Endothelial cell of umbilical vein (primary cell): ENCODE results near the gene PIF1. TPM values are rescaled to one million over a fixed set of nuclear protein-coding genes. Genes with fewer than 3 reads are reported as not detected.
"Not testable (repeated sequence)": the region's sequence is repeated elsewhere in the genome, so short reads cannot be mapped to it uniquely, and the experiment has no call there.

ENCODE experiments used
- BruUV-seq: library from RNA; stranded (reverse); fragments of 400-500 nt; replicated peaks from 2 replicates; lab custom pipeline; 2021; lab: Mats Ljungman, UMichigan
- CTCF ChIA-PET: fragments of 300-600, 350-600 bp; sonication (Branson Sonifier 250); formaldehyde crosslinking; loops from one replicate; lab custom pipeline; 2021; ENCODE audit warnings: antibody characterized with exemption, inconsistent platforms; lab: Charles Lee
- POLR2A ChIA-PET: fragments of 300-600, 350-600 bp; sonication (Branson Sonifier 250); formaldehyde crosslinking; loops from one replicate; lab custom pipeline; 2021; ENCODE audit warnings: antibody characterized with exemption, inconsistent platforms; lab: Charles Lee
- DNase-seq: peaks from one replicate; pipeline ENCODE4 v3.0.0-alpha.2; 2011; ENCODE audit warnings: low read depth, low spot score
- FAIRE-seq: peaks from 2 replicates; lab custom pipeline; 2011; peaks lifted over from hg19 to GRCh38; lab: Jason Lieb, UNC
- H2AFZ ChIP-seq: 2 replicates; pipeline ENCODE4 v1.6.0; 2012; ENCODE audit warnings: low read depth, low read length, control low read depth, inconsistent platforms
- H3K27ac ChIP-seq: 2 replicates; pipeline ENCODE4 v1.5.1; 2011; ENCODE audit warnings: low read depth, mild to moderate bottlenecking, control low read depth, low read length, moderate library complexity; ENCODE audit not compliant: insufficient read depth
- H3K27me3 ChIP-seq, 2 experiments: 2 replicates each; pipeline versions ENCODE4 v1.6.0 to v1.6.1; 2011; ENCODE audit warnings: low read length in 2 of 2, mixed read lengths in 1 of 2; ENCODE audit not compliant: control insufficient read depth in 2 of 2, insufficient read depth in 2 of 2
- H3K36me3 ChIP-seq, 2 experiments: 2 replicates in 1 of 2; 3 replicates in 1 of 2; pipeline ENCODE4 v1.5.1; 2011; ENCODE audit warnings: low read length in 2 of 2, mild to moderate bottlenecking in 1 of 2, moderate library complexity in 1 of 2; ENCODE audit not compliant: control insufficient read depth in 2 of 2, insufficient read depth in 2 of 2; ENCODE audit errors: extremely low read depth in 1 of 2
- H3K4me1 ChIP-seq: 3 replicates; pipeline ENCODE4 v1.5.1; 2011; ENCODE audit warnings: mild to moderate bottlenecking, low read length; ENCODE audit not compliant: control insufficient read depth, insufficient read depth; ENCODE audit errors: extremely low read depth
- H3K4me2 ChIP-seq: 2 replicates; pipeline ENCODE4 v1.6.1; 2011; ENCODE audit warnings: low read length, control low read depth, mixed read lengths; ENCODE audit not compliant: insufficient read depth
- H3K4me3 ChIP-seq, 3 experiments: fragments of 200-600 bp in 1 of 3; sonication (generic), shearing (Covaris generic) in 1 of 3; replicated peaks in 1 of 3; 2 replicates each; pipeline ENCODE4 v1.5.1; 2011 to 2016; ENCODE audit warnings: control low read depth in 3 of 3, low read length in 3 of 3, mild to moderate bottlenecking in 2 of 3, inconsistent platforms in 1 of 3, low read depth in 1 of 3, moderate library complexity in 1 of 3; ENCODE audit not compliant: insufficient read depth in 1 of 3
- H3K79me2 ChIP-seq: 2 replicates; pipeline ENCODE4 v1.6.0; 2012; ENCODE audit warnings: low read length, inconsistent platforms; ENCODE audit not compliant: control insufficient read depth, insufficient read depth
- H3K9ac ChIP-seq: replicated peaks from 2 replicates; pipeline ENCODE3; 2011; ENCODE audit warnings: low read length, control low read depth; ENCODE audit not compliant: insufficient read depth; ENCODE audit errors: extremely low read depth
- H3K9me1 ChIP-seq: replicated peaks from 3 replicates; pipeline ENCODE4 v1.6.0; 2011; ENCODE audit warnings: mild to moderate bottlenecking, low read length; ENCODE audit not compliant: control insufficient read depth, insufficient read depth; ENCODE audit errors: extremely low read depth
- H3K9me3 ChIP-seq: replicated peaks from 2 replicates; pipeline ENCODE4 v1.5.1; 2012; ENCODE audit warnings: low read length, inconsistent platforms; ENCODE audit not compliant: control insufficient read depth, insufficient read depth
- H4K20me1 ChIP-seq: replicated peaks from 2 replicates; pipeline ENCODE3; 2011; ENCODE audit warnings: mild to moderate bottlenecking, low read length; ENCODE audit not compliant: control insufficient read depth, insufficient read depth; ENCODE audit errors: extremely low read depth
- dilution Hi-C: fragments of 300-500 bp; cut with MboI; formaldehyde crosslinking; loops from one replicate; pipeline ENCODE4 v1.15.0; 2019; ENCODE audit warnings: low sequenced_read_pairs; ENCODE audit not compliant: extremely low pct_ligation_motif_present
- intact Hi-C: fragments of 100-400 bp; cut with micrococcal nuclease; formaldehyde crosslinking; loops from one replicate; pipeline ENCODE4 v1.10.0; 2022
- polyA plus RNA-seq, 4 experiments: library from polyadenylated mRNA; depleted of rRNA in 3 of 4; stranded (reverse) in 3 of 4; unstranded in 1 of 4; fragments of >200 nt; gene quantifications; 2 replicates each; pipeline versions ENCODE4 v1.2.1 to v1.2.3, GENCODE V29; 2011 to 2012; ENCODE audit warnings: missing spikeins in 1 of 4
- total RNA-seq: library from RNA; stranded (reverse); gene quantifications from 2 replicates; pipeline ENCODE4 v1.2.3, GENCODE V29; 2021

The PIF1 gene
- total and polyA plus RNA-seq, 2 donors (not counting 3 experiments of a cell fraction or from before 2014, with no cell fraction given) = 18.6 to 52.7 TPM

DNA sequence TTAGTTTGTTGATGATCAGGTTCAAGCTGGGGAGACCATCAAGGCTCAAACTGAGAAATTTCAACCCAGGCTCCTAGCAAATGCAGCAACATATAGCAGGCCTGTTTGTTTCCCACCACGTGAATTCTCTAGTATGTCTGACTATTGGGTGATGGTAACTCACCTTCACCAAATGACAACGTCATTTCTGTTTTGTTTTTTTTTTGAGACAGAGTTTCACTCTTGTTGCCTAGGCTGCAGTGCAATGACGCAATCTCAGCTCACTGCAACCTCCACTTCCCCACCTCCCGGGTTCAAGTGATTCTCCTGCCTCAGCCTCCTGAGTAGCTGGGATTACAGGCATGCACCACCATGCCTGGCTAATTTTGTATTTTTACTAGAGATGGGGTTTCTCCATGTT lies 10.5 kb downstream of the PIF1 start:
- H3K9me1 ChIP-seq, dilution Hi-C loops, H3K9me3 ChIP-seq, H2AFZ ChIP-seq, H3K4me1 ChIP-seq, H3K4me2 ChIP-seq, H3K27ac ChIP-seq, intact Hi-C loops, BruUV-seq, H3K9ac ChIP-seq, FAIRE-seq, DNase-seq, H4K20me1 ChIP-seq, H3K79me2 ChIP-seq, H3K4me3 ChIP-seq, H3K27me3 ChIP-seq: not testable (repeated sequence)
- ChIA-PET CTCF (interaction anchor here (0.6 to 1.7 kb wide), 6 partner anchors 9 to 91 kb away, joined by 3 to 6 read pairs (median 3); no protein-coding TSS in a partner anchor), POLR2A (interaction anchor here (0.7 kb wide), 1 partner anchor 9 kb away, joined by 3 read pairs; no protein-coding TSS in a partner anchor)
- peaks cover 0 to 11% of the 10 kb centered on the region in 2 experiments for H3K36me3 ChIP-seq

- H3K9ac ChIP-seq, H3K4me2 ChIP-seq, H3K79me2 ChIP-seq, H2AFZ ChIP-seq, FAIRE-seq, BruUV-seq, H3K27me3 ChIP-seq, H3K4me3 ChIP-seq, intact Hi-C loops, POLR2A ChIA-PET, DNase-seq, H3K4me1 ChIP-seq, dilution Hi-C loops, H4K20me1 ChIP-seq, H3K9me1 ChIP-seq, H3K27ac ChIP-seq, H3K9me3 ChIP-seq: not testable (repeated sequence)
- H3K36me3 ChIP-seq = peaks cover 0 to 11% of the 10 kb centered on the region in 2 experiments
- CTCF ChIA-PET = interaction anchor here (1.7 to 6.9 kb wide), 2 partner anchors 9 to 82 kb away, joined by 3 to 222 read pairs; no protein-coding TSS in a partner anchor
These were observed 11.2 kb downstream of the PIF1 start for GRCh38 chr15:64814283-64814682.
